GM21825 (cell line): ENCODE measurements around the gene VAV2.
"Not testable (repeated sequence)": the region's sequence is repeated elsewhere in the genome, so short reads cannot be mapped to it uniquely, and the experiment has no call there.

Experiments
- ATAC-seq: cut with Tn5 transposase; IDR thresholded peaks from one replicate; pipeline ENCODE4 v1.9.1; 2021; ENCODE audit warnings: mild to moderate bottlenecking, moderate library complexity; ENCODE audit not compliant: unreplicated experiment

Gene VAV2

GRCh38 chr9:133778336-133779013, 213.6 kb downstream of the VAV2 start:
- ATAC-seq, result no peak

DNA sequence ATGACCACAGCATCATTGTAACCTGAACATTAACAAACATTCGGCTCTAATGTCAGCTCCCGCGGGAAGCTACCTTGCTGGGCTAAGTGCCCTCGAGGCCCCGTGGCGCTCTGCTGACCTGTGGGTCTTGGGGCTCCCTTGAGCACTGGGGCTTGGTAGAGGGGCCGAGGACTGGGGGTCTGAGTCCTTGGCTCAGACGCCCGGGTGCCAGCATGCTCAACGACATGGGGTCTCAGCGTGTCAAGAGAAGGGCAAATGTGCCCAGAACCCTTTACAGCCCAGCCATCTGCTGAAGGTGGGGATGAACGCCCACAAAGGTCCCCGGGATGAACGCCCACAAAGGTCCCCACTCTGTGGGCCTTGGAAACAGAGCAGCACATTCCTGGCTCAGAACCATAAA, 214.3 kb downstream of the VAV2 start:
- no peak for ATAC-seq

DNA sequence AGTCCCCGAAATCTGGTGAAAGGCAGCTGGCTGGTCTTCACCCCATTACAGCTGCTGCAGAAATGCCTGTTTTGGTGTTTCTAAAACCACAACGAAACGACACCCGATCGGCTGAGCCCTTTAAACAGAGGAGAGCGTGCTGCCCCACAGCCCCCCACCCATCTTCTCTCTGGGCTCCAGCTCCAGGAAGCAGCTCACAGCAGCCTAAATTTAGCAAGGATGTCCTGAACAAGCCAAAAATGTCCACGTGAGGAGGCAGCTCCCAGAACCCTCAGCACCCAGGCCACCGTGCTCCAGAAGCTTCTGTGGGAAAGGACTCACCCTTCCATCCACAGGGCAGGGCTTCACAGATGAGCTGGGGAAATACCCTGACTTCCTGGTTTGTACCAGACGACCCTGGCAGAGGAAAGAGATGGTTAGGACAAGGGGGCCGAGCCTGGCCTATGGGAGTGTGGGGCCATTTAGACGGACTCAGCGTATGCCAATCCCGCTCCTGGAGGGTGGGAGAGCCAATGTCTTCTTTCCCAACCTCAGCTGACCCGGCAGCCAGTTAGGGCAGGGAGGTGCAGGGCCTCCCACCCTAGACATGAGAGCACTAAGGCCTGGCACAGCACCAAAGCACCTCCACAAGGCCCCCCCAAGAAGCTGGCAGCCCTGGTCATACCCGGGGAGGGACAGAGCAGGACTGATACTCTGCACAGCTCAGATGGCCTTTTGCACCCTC, 214.9 kb downstream of the VAV2 start:
- no peak for ATAC-seq

DNA sequence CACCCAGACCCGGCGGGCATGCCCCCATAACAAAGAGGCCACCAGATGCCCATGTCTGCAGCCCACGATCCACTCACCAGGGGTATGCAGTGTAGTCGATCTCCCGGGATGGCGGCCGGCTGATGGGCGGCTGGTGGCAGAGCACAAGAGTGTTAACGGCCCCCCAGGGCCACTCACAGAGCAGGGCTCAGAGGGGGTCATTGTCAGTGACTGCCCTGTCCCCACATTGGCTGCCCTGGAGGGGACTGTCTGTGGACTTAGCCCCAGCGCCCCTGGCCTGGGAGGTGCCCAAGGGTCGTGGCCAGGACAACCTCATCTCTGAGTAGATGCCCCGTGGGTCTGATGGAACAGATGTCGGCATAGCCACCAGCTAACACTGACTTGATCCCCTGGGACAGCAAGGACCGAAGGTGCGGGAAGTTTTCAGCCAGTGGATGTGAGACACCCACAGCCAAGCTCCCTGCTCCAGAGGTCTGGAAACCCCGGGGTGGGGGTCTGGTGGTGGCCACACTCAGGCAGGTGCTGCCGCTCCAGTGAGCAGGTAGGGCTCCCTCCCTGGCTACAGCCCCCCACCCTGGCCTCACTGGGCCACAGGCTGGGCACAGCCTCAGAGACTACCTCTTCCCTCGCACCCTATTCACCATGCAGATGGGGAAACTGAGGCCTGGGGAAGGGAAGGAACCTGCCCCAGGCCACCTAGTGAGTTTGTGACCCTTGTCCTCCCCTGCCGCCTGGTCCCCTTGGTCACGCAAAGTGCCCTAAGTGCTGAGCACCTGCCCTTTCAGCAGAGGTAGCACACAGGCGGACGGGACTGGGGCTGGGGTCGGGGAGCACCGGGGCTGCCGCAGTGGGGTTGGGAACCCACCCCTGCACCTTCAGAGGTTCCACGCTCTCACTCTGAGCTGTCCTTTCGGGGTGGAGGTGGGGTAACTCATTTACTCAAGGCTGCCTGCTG, 215.9 kb downstream of the VAV2 start:
- no peak for ATAC-seq

- ATAC-seq, result no peak
Measured at GRCh38 chr9:133775291-133775690, 216.8 kb downstream of the VAV2 start.

- ATAC-seq, result no peak
Measured at GRCh38 chr9:133774799-133775198, 217.3 kb downstream of the VAV2 start.

- ATAC-seq, result no peak
Measured at GRCh38 chr9:133773889-133774655, 218.1 kb downstream of the VAV2 start.

- ATAC-seq, result no peak
Measured at GRCh38 chr9:133772581-133772980, 219.5 kb downstream of the VAV2 start.

GRCh38 chr9:133771486-133772482, 220.3 kb downstream of the VAV2 start:
- no peak for ATAC-seq

DNA sequence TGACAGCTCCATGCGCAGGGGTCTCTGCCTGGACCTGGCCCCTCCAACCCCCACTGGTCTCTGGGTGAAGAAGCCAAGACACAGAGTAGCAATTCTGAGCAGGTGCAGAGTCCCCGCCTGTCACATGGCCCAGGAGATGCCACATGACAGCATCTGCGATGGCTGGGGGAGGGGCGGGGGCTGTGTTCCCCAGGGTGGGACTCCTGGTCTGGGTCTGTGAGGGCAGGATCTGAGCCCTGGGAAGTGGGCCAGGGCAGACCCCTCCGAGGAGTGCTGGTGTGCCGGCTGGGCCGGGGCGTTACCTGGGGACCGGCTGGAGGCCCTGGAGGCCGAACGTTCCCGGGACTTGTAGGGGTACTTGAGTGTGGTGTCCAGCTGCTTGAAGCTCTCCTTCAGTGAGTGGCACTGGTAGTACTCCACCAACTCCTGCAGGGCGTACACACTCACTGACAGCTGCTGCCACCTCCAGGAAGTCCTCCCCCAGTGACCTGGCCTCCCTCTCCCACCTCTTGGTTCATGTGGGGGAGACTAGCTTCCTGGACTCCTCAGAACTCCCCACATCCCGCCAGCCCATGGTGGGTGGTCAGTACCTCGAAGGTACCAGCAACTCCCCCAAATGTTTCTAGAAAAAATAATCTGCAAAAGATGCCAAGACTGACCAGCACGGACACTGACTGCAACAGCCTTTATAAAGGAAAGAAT, 221.9 kb downstream of the VAV2 start:
- ATAC-seq, result no peak

GRCh38 chr9:133769511-133770075, 222.5 kb downstream of the VAV2 start:
- ATAC-seq, result no peak

- no peak for ATAC-seq
Measured at GRCh38 chr9:133768859-133769510, 223.1 kb downstream of the VAV2 start.

GRCh38 chr9:133768371-133768858, 223.7 kb downstream of the VAV2 start:
- no peak for ATAC-seq

DNA sequence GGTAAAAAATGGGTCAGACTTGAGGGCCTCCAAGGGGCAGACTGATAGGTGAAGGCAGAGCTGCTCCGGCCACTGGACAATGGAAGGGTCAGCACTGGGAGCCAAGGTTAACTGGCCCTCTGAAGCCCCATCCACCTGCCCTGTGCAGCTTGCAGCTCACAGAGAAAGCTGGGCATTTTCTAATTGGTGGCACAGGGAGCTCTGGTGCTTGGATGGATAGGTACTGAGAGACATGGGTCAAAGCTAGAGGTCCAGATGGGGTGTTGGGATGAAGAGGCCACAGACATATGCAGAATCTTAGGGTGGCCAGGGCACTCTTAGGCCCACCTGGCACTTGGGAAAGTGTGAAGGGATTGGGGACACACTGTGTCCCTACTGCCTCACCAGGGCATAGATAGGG, 224.5 kb downstream of the VAV2 start:
- ATAC-seq, result no peak

DNA sequence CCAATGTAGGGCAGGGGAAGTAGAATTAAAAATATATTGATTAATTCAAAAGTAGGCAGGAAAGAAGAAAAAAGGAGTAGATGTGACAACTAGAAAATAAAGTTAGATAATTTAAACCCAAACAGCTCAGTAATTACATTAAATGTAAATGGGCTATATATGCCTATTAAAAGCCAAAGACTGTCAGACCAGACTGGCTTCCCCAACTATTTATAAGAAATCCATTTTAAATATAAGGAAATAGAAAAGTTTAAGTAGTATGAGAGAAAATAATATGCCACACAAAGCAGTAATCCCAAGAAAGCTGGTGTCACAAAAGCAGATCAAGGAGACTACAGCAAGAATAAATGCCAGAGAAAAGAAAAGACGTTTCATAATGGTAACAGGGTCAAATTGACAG, 225.1 kb downstream of the VAV2 start:
- ATAC-seq, result no peak

- ATAC-seq, result not testable (repeated sequence)
Measured at GRCh38 chr9:133766234-133766633, 225.9 kb downstream of the VAV2 start.

DNA sequence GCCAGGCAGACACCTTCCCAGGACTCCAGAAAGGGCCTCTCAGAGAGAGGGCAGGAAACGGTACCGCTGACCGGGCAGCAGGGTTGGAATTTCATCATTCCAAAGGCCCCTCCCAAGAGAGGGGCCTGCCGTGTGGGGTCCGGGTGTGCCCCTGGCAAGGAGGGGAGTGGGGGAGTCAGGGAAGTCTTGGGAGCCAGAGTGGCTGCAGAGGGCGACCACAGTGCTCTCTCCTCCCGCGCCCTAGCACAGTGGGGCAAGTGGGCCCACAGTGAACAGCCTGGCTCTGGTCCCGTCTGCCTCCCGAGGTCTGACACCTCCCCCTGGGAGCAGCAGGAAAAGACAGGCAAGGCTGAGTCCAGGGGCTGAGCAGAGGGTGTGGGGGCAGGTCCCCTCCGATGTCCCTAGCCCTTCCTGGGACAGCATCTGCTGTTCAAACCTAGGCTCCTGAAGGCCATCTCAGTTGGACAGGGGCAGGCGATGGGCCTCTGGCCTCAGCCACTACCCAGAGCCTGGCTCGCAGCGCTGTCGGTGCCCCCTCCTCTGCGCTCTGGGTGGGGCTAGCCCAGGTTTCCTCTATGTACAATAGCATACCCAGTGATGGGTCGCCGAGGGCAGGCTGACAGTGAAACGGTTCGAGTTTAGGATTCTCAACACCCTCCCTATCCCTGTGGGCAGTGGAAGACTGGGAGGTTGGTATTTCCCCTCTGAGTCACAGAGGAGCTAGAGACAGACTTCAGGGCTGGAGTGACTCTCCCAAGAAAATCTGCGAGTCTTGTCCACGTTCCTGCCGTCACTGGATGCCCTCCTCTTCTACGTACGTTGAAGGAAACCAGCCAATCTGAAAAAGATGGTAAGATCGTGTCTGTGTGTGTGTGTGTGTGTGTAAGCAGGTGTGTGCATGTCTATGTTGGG, 228.6 kb downstream of the VAV2 start:
- no peak for ATAC-seq
